OCI-LY1 (cell line): ENCODE measurements around the gene SAMD8.

Source experiments
- H2AFZ ChIP-seq: fragments of 200-600 bp; sonication (generic), shearing (Covaris generic); 2 replicates; pipeline ENCODE4 v1.6.0; 2014; ENCODE audit warnings: antibody characterized with exemption, mild to moderate bottlenecking, low read length
- H3F3A ChIP-seq: fragments of 200-600 bp; sonication (generic), shearing (Covaris generic); 2 replicates; pipeline ENCODE4 v1.6.0; 2014; ENCODE audit warnings: mild to moderate bottlenecking, antibody characterized with exemption, low read length, moderate library complexity; ENCODE audit not compliant: insufficient read depth
- H3K27ac ChIP-seq: fragments of 200-600 bp; sonication (generic); 2 replicates; pipeline ENCODE4 v1.5.1; 2014; ENCODE audit warnings: low read length, mixed run types, mild to moderate bottlenecking, low read depth; ENCODE audit not compliant: poor library complexity, severe bottlenecking
- H3K27me3 ChIP-seq: fragments of 200-600 bp; sonication (generic); 2 replicates; pipeline ENCODE4 v1.6.0; 2014; ENCODE audit warnings: antibody characterized with exemption, mild to moderate bottlenecking, low read length, moderate library complexity; ENCODE audit not compliant: insufficient read depth
- H3K36me3 ChIP-seq: fragments of 200-600 bp; sonication (generic); 2 replicates; pipeline ENCODE4 v1.6.1; 2014; ENCODE audit warnings: mild to moderate bottlenecking, antibody characterized with exemption, low read length, moderate library complexity, mixed read lengths; ENCODE audit not compliant: insufficient read depth
- H3K4me1 ChIP-seq: fragments of 200-600 bp; sonication (generic); 2 replicates; pipeline ENCODE4 v1.5.1; 2014; ENCODE audit warnings: mild to moderate bottlenecking, low read length, moderate library complexity; ENCODE audit not compliant: insufficient read depth, severe bottlenecking
- H3K4me2 ChIP-seq: fragments of 200-600 bp; sonication (generic), shearing (Covaris generic); 2 replicates; pipeline ENCODE4 v1.6.1; 2014; ENCODE audit warnings: low read length
- H3K4me3 ChIP-seq: fragments of 200-600 bp; sonication (generic); 2 replicates; pipeline ENCODE4 v1.5.1; 2014; ENCODE audit warnings: low read length, low read depth, mild to moderate bottlenecking, mixed read lengths; ENCODE audit not compliant: poor library complexity, severe bottlenecking
- H3K79me2 ChIP-seq: fragments of 200-600 bp; shearing (Covaris generic); 2 replicates; pipeline ENCODE4 v1.6.1; 2016; ENCODE audit warnings: mixed run types, low read length, mixed read lengths; ENCODE audit not compliant: insufficient read depth
- H3K9ac ChIP-seq: fragments of 200-600 bp; sonication (generic), shearing (Covaris generic); 2 replicates; pipeline ENCODE4 v1.6.1; 2014; ENCODE audit warnings: mild to moderate bottlenecking, low read length, mixed read lengths
- H3K9me2 ChIP-seq: fragments of 200-600 bp; sonication (generic), shearing (Covaris generic); 2 replicates; pipeline ENCODE4 v1.6.1; 2014; ENCODE audit warnings: low read depth, mild to moderate bottlenecking, low read length, mixed read lengths
- H3K9me3 ChIP-seq: fragments of 200-600 bp; shearing (Covaris generic); 2 replicates; pipeline ENCODE4 v1.6.1; 2014; ENCODE audit warnings: low read length, mixed read lengths
- H4K20me1 ChIP-seq: fragments of 200-600 bp; sonication (generic), shearing (Covaris generic); 2 replicates; pipeline ENCODE4 v1.6.0; 2016; ENCODE audit warnings: mild to moderate bottlenecking, low read length; ENCODE audit not compliant: insufficient read depth
- CTCF ChIP-seq: fragments of 200-600 bp; sonication (generic), shearing (Covaris generic); IDR thresholded peaks from 2 replicates; pipeline ENCODE4 v1.5.1; 2017; ENCODE audit warnings: mild to moderate bottlenecking, antibody characterized with exemption, low read length, moderate library complexity, mixed read lengths
- EZH2 ChIP-seq: fragments of 200-600 bp; sonication (generic), shearing (Covaris generic); IDR thresholded peaks from 2 replicates; pipeline ENCODE4 v1.8.0; 2017; ENCODE audit warnings: borderline replicate concordance, mixed run types, mild to moderate bottlenecking, antibody characterized with exemption, low read length, moderate library complexity, mixed read lengths

Gene SAMD8

GRCh38 chr10:75070961-75071428, 40.5 kb upstream of the SAMD8 start:
- Histone ChIP-seq H3K27ac (no peak overlapping the region), H2AFZ (no peak overlapping the region), H3K4me2 (no peak overlapping the region), H3K9me3 (no peaks in the 10 kb centered on the region), H3K9me2 (no peaks in the 10 kb centered on the region), H3K27me3 (peaks cover 3% of the 10 kb centered on the region; the same call in 1 of the 2 replicates), H3K4me3 (no peak overlapping the region), H3K9ac (no peak overlapping the region), H4K20me1 (no peaks in the 10 kb centered on the region), H3K36me3 (no peaks in the 10 kb centered on the region; the same call in 1 of the 2 replicates), H3F3A (no peaks in the 10 kb centered on the region), H3K79me2 (no peaks in the 10 kb centered on the region), H3K4me1 (no peaks in the 10 kb centered on the region)
- TF ChIP-seq EZH2, result no peak
- TF ChIP-seq CTCF, result no peak

- Histone ChIP-seq H4K20me1 (no peaks in the 10 kb centered on the region), H2AFZ (no peak overlapping the region), H3K4me2 (no peak overlapping the region), H3K9me2 (no peaks in the 10 kb centered on the region), H3K9me3 (no peaks in the 10 kb centered on the region), H3K4me1 (no peaks in the 10 kb centered on the region), H3F3A (no peaks in the 10 kb centered on the region), H3K27ac (no peak overlapping the region), H3K79me2 (no peaks in the 10 kb centered on the region), H3K27me3 (peaks cover 3% of the 10 kb centered on the region; the same call in 1 of the 2 replicates), H3K9ac (no peak overlapping the region), H3K4me3 (no peak overlapping the region), H3K36me3 (no peaks in the 10 kb centered on the region; the same call in 1 of the 2 replicates)
- TF ChIP-seq CTCF (no peak), EZH2 (no peak)
These were observed 39.7 kb upstream of the SAMD8 start for GRCh38 chr10:75071756-75072155.

- no peaks in the 10 kb centered on the region for H3K4me1 ChIP-seq
- H2AFZ ChIP-seq, result no peak overlapping the region
- no peaks in the 10 kb centered on the region for H3K79me2 ChIP-seq
These were observed 38.7 kb upstream of the SAMD8 start for GRCh38 chr10:75072727-75073126.

More at GRCh38 chr10:75072727-75073126, 38.7 kb upstream of the SAMD8 start:
- Histone ChIP-seq H4K20me1 (no peaks in the 10 kb centered on the region), H3K9me3 (no peaks in the 10 kb centered on the region), H3K27ac (no peak overlapping the region), H3K4me3 (no peak overlapping the region), H3K9me2 (no peaks in the 10 kb centered on the region), H3K4me2 (no peak overlapping the region), H3F3A (no peaks in the 10 kb centered on the region), H3K27me3 (peaks cover 3% of the 10 kb centered on the region; the same call in 1 of the 2 replicates), H3K36me3 (no peaks in the 10 kb centered on the region; the same call in 1 of the 2 replicates), H3K9ac (no peak overlapping the region)
- TF ChIP-seq CTCF (no peak), EZH2 (no peak)
